HEK293 (cell line): Measurements from ENCODE around the gene CA11.
A peak's percentile ranks its signal among the peaks of the same experiment; 100 is the strongest.

Experiments used
- GFI1B ChIP-seq: fragments of 450-650 bp; formaldehyde crosslinking; IDR thresholded peaks from 2 replicates; pipeline ENCODE4 v1.5.1; 2016; ENCODE audit warnings: missing biosample characterization, missing genetic modification characterization
- GLIS1 ChIP-seq: fragments of 450-650 bp; formaldehyde crosslinking; IDR thresholded peaks from 2 replicates; pipeline ENCODE4 v1.5.1; 2016; ENCODE audit warnings: missing biosample characterization, missing genetic modification characterization
- GLIS2 ChIP-seq: fragments of 450-650 bp; formaldehyde crosslinking; IDR thresholded peaks from 2 replicates; pipeline ENCODE4 v1.5.1; 2016; ENCODE audit warnings: missing biosample characterization, missing genetic modification characterization
- KLF10 ChIP-seq: fragments of 450-650 bp; IDR thresholded peaks from 2 replicates; pipeline ENCODE4 v1.5.1; 2018; ENCODE audit warnings: missing biosample characterization, mild to moderate bottlenecking, missing genetic modification characterization
- KLF16 ChIP-seq: fragments of 450-650 bp; formaldehyde crosslinking; IDR thresholded peaks from 2 replicates; pipeline ENCODE4 v1.5.1; 2017; ENCODE audit warnings: missing biosample characterization, missing genetic modification characterization
- KLF9 ChIP-seq: fragments of 450-650 bp; formaldehyde crosslinking; IDR thresholded peaks from 2 replicates; pipeline ENCODE4 v1.5.1; 2016; ENCODE audit warnings: missing biosample characterization, missing genetic modification characterization, low read depth
- PRDM6 ChIP-seq: fragments of 450-650 bp; formaldehyde crosslinking; IDR thresholded peaks from 2 replicates; pipeline ENCODE4 v1.5.1; 2017; ENCODE audit warnings: missing biosample characterization, missing genetic modification characterization
- SCRT2 ChIP-seq: fragments of 450-650 bp; formaldehyde crosslinking; IDR thresholded peaks from 2 replicates; pipeline ENCODE4 v1.5.1; 2016; ENCODE audit warnings: missing biosample characterization, missing genetic modification characterization
- SP3 ChIP-seq: fragments of 450-650 bp; formaldehyde crosslinking; IDR thresholded peaks from 2 replicates; pipeline ENCODE4 v1.5.1; 2016; ENCODE audit warnings: missing biosample characterization, missing genetic modification characterization
- TRIM28 ChIP-seq: IDR thresholded peaks from 2 replicates; pipeline ENCODE4 v1.6.1; 2011; ENCODE audit warnings: low read length, control low read depth, borderline replicate concordance
- ZBTB48 ChIP-seq: fragments of 450-650 bp; formaldehyde crosslinking; IDR thresholded peaks from 2 replicates; pipeline ENCODE4 v1.5.1; 2016; ENCODE audit warnings: missing biosample characterization, missing genetic modification characterization
- ZFP37 ChIP-seq: fragments of 450-650 bp; formaldehyde crosslinking; IDR thresholded peaks from 2 replicates; pipeline ENCODE4 v1.5.1; 2016; ENCODE audit warnings: missing biosample characterization, missing genetic modification characterization
- ZFP69B ChIP-seq: fragments of 450-650 bp; formaldehyde crosslinking; IDR thresholded peaks from 2 replicates; pipeline ENCODE4 v1.5.1; 2016; ENCODE audit warnings: missing biosample characterization, missing genetic modification characterization
- ZNF10 ChIP-seq: fragments of 450-650 bp; formaldehyde crosslinking; IDR thresholded peaks from 2 replicates; pipeline ENCODE4 v1.5.1; 2017; ENCODE audit warnings: missing biosample characterization, missing genetic modification characterization
- ZNF121 ChIP-seq: fragments of 450-650 bp; formaldehyde crosslinking; IDR thresholded peaks from 2 replicates; pipeline ENCODE4 v1.5.1; 2016; ENCODE audit warnings: missing biosample characterization, missing genetic modification characterization
- ZNF138 ChIP-seq: fragments of 450-650 bp; formaldehyde crosslinking; IDR thresholded peaks from 2 replicates; pipeline ENCODE4 v1.5.1; 2016; ENCODE audit warnings: missing biosample characterization, missing genetic modification characterization, borderline replicate concordance
- ZNF146 ChIP-seq: fragments of 450-650 bp; formaldehyde crosslinking; IDR thresholded peaks from 2 replicates; pipeline ENCODE4 v1.5.1; 2016; ENCODE audit warnings: missing biosample characterization, missing genetic modification characterization
- ZNF174 ChIP-seq: fragments of 450-650 bp; formaldehyde crosslinking; IDR thresholded peaks from 2 replicates; pipeline ENCODE4 v1.5.0; 2017; ENCODE audit warnings: missing biosample characterization, mild to moderate bottlenecking, missing genetic modification characterization
- ZNF18 ChIP-seq: fragments of 450-650 bp; formaldehyde crosslinking; IDR thresholded peaks from 2 replicates; pipeline ENCODE4 v1.5.1; 2016; ENCODE audit warnings: missing biosample characterization, missing genetic modification characterization
- ZNF239 ChIP-seq: fragments of 450-650 bp; formaldehyde crosslinking; IDR thresholded peaks from 2 replicates; pipeline ENCODE4 v1.5.1; 2016; ENCODE audit warnings: missing biosample characterization, missing genetic modification characterization
- ZNF335 ChIP-seq: fragments of 450-650 bp; formaldehyde crosslinking; conservative IDR thresholded peaks from 2 replicates; pipeline ENCODE4 v1.5.1; 2016; ENCODE audit warnings: missing biosample characterization, missing genetic modification characterization
- ZNF350 ChIP-seq: fragments of 450-650 bp; formaldehyde crosslinking; IDR thresholded peaks from 2 replicates; pipeline ENCODE4 v1.5.0; 2017; ENCODE audit warnings: missing biosample characterization, mild to moderate bottlenecking, missing genetic modification characterization
- ZNF394 ChIP-seq: fragments of 450-650 bp; formaldehyde crosslinking; IDR thresholded peaks from 2 replicates; pipeline ENCODE4 v1.5.1; 2016; ENCODE audit warnings: missing biosample characterization, missing genetic modification characterization, mild to moderate bottlenecking, moderate library complexity, borderline replicate concordance
- ZNF398 ChIP-seq: fragments of 450-650 bp; formaldehyde crosslinking; IDR thresholded peaks from 2 replicates; pipeline ENCODE4 v1.5.1; 2017; ENCODE audit warnings: missing biosample characterization, missing genetic modification characterization
- ZNF449 ChIP-seq: fragments of 450-650 bp; formaldehyde crosslinking; IDR thresholded peaks from 2 replicates; pipeline ENCODE4 v1.5.1; 2017; ENCODE audit warnings: missing biosample characterization, mild to moderate bottlenecking, missing genetic modification characterization, moderate library complexity
- ZNF501 ChIP-seq: fragments of 450-650 bp; formaldehyde crosslinking; IDR thresholded peaks from 2 replicates; pipeline ENCODE4 v1.5.1; 2016; ENCODE audit warnings: missing biosample characterization, missing genetic modification characterization
- ZNF558 ChIP-seq: fragments of 450-650 bp; formaldehyde crosslinking; IDR thresholded peaks from 2 replicates; pipeline ENCODE4 v1.5.1; 2016; ENCODE audit warnings: missing biosample characterization, missing genetic modification characterization
- ZNF692 ChIP-seq: fragments of 450-650 bp; formaldehyde crosslinking; IDR thresholded peaks from 2 replicates; pipeline ENCODE4 v1.5.1; 2016; ENCODE audit warnings: missing biosample characterization, missing genetic modification characterization
- ZNF707 ChIP-seq: fragments of 450-650 bp; formaldehyde crosslinking; IDR thresholded peaks from 2 replicates; pipeline ENCODE4 v1.5.1; 2016; ENCODE audit warnings: missing biosample characterization, missing genetic modification characterization
- ZNF747 ChIP-seq: fragments of 450-650 bp; formaldehyde crosslinking; IDR thresholded peaks from 2 replicates; pipeline ENCODE4 v1.5.1; 2016; ENCODE audit warnings: missing biosample characterization, missing genetic modification characterization
- ZNF777 ChIP-seq: fragments of 450-650 bp; formaldehyde crosslinking; IDR thresholded peaks from 2 replicates; pipeline ENCODE4 v1.5.1; 2017; ENCODE audit warnings: missing biosample characterization, missing genetic modification characterization, borderline replicate concordance
- ZXDB ChIP-seq: fragments of 450-650 bp; formaldehyde crosslinking; IDR thresholded peaks from 2 replicates; pipeline ENCODE4 v1.5.1; 2016; ENCODE audit warnings: missing biosample characterization, missing genetic modification characterization

Gene CA11

GRCh38 chr19:48637948-48638830, 7.8 kb downstream of the CA11 start (continued):
- no peak for TF ChIP-seq PRDM6 (tag by site-specific recombination)
- TF ChIP-seq SP3 (tag by site-specific recombination) = no peak
- TF ChIP-seq TRIM28 = no peak
- TF ChIP-seq ZNF10 = no peak
- no peak for TF ChIP-seq ZNF398 (tag by site-specific recombination)
- peak; percentile 55; the same call in 1 of the 2 replicates for TF ChIP-seq ZFP37
- TF ChIP-seq ZXDB (tag by site-specific recombination) = 0 out of 2 replicates have a peak, but pooled peaks have one; percentile 40
- no peak for TF ChIP-seq ZNF18
- TF ChIP-seq SCRT2 (tag by site-specific recombination) = 0 out of 2 replicates have a peak, but pooled peaks have one; percentile 23
- no peak; the same call in 1 of the 2 replicates for TF ChIP-seq GLIS2 (tag by site-specific recombination)
- TF ChIP-seq ZNF239 = no peak
- TF ChIP-seq ZNF350 (tag by site-specific recombination) = no peak
- TF ChIP-seq KLF10 (tag by site-specific recombination) = peak; percentile 80
- peak; percentile 39; the same call in 1 of the 2 replicates for TF ChIP-seq ZNF121 (tag by site-specific recombination)
- TF ChIP-seq ZNF394 = no peak; the same call in 1 of the 2 replicates
- TF ChIP-seq GLIS1 (tag by site-specific recombination) = no peak
- no peak for TF ChIP-seq ZNF138
- TF ChIP-seq ZNF777 (tag by site-specific recombination) = peak; percentile 92
- TF ChIP-seq ZNF747 (tag by site-specific recombination) = 0 out of 2 replicates have a peak, but pooled peaks have one; percentile 21
- peak; percentile 70; the same call in 1 of the 2 replicates for TF ChIP-seq ZFP69B
- no peak; the same call in 1 of the 2 replicates for TF ChIP-seq ZNF558 (tag by site-specific recombination)
- 0 out of 2 replicates have a peak, but pooled peaks have one; percentile 14 for TF ChIP-seq GFI1B (tag by site-specific recombination)
- TF ChIP-seq ZNF692 (tag by site-specific recombination) = peak; percentile 91; the same call in 1 of the 2 replicates
- no peak for TF ChIP-seq ZNF174
- peak; percentile 86 for TF ChIP-seq KLF9 (tag by site-specific recombination)
- peak; percentile 64; the same call in 1 of the 2 replicates for TF ChIP-seq ZBTB48
- no peak; the same call in 1 of the 2 replicates for TF ChIP-seq KLF16 (tag by site-specific recombination)
- no peak for TF ChIP-seq ZNF707 (tag by site-specific recombination)
- peak; percentile 16; the same call in 1 of the 2 replicates for TF ChIP-seq ZNF501 (tag by site-specific recombination)
- peak; percentile 55 for TF ChIP-seq ZNF335 (tag by site-specific recombination)
- no peak for TF ChIP-seq ZNF146 (tag by site-specific recombination)
- no peak; the same call in 1 of the 2 replicates for TF ChIP-seq ZNF449 (tag by site-specific recombination)
